ENCODE data around the gene ALG2.

DNA sequence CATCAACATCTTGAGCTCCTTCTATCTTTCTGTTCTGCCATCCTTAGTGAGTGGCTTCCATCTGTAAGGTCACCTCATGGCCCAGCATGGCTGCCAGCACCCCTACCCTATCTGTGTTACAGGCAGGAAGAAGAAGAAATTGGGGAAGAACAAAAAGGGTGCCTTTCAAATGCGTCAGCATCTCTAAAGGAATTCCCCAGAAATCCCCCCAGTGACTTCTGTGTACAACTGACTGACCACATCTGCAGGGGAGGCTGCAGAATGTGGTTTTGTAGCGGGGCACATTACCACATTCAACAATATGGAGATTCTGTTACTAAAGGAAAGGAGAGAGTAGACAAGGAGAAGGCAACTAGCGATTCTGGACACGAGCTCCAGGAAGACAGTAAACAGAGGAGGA, 40.1 kb downstream of the ALG2 start:
- TF ChIP-seq, protein P1, sequence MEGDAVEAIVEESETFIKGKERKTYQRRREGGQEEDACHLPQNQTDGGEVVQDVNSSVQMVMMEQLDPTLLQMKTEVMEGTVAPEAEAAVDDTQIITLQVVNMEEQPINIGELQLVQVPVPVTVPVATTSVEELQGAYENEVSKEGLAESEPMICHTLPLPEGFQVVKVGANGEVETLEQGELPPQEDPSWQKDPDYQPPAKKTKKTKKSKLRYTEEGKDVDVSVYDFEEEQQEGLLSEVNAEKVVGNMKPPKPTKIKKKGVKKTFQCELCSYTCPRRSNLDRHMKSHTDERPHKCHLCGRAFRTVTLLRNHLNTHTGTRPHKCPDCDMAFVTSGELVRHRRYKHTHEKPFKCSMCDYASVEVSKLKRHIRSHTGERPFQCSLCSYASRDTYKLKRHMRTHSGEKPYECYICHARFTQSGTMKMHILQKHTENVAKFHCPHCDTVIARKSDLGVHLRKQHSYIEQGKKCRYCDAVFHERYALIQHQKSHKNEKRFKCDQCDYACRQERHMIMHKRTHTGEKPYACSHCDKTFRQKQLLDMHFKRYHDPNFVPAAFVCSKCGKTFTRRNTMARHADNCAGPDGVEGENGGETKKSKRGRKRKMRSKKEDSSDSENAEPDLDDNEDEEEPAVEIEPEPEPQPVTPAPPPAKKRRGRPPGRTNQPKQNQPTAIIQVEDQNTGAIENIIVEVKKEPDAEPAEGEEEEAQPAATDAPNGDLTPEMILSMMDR (IDR thresholded peaks at IDR 0.05), result no peak
- no peak for TF ChIP-seq POLR2A (IDR thresholded peaks at IDR 0.05)

All from gastroesophageal sphincter (tissue), 3 donors.